Measurements from ENCODE around the gene TEP1.

- no peak for TF ChIP-seq CTCF (IDR thresholded peaks at IDR 0.05; ENCODE audit: insufficient read depth, low read length, poor library complexity, severe bottlenecking)
- TF ChIP-seq EZH2phosphoT487 (conservative IDR thresholded peaks at IDR 0.05; ENCODE audit: low read length) = no peak
Measured at GRCh38 chr14:20461225-20462141, 48.2 kb upstream of the TEP1 start, which contains the start of gene PIP4P1.

All from SU-DHL-6 (cell line).